GM19468 (cell line): ENCODE measurements around the gene AHSA1.

Source experiments
- ATAC-seq: cut with Tn5 transposase; IDR thresholded peaks from one replicate; pipeline ENCODE4 v1.9.1; 2021; ENCODE audit warnings: mild to moderate bottlenecking, moderate library complexity, moderate number of reproducible peaks; ENCODE audit not compliant: unreplicated experiment; ENCODE audit errors: extremely low read depth

AHSA1 gene

GRCh38 chr14:77505031-77505430 is 47.1 kb downstream of the AHSA1 start:
- ATAC-seq: no peak

GRCh38 chr14:77507762-77508161 is 49.9 kb downstream of the AHSA1 start:
- no peak for ATAC-seq

- no peak for ATAC-seq
These were observed 50.4 kb downstream of the AHSA1 start for GRCh38 chr14:77508249-77508648.

GRCh38 chr14:77508876-77509275 is 51.0 kb downstream of the AHSA1 start:
- ATAC-seq: no peak

GRCh38 chr14:77509366-77509765 is 51.5 kb downstream of the AHSA1 start:
- ATAC-seq: no peak

- ATAC-seq: no peak
These were observed 53.7 kb downstream of the AHSA1 start for GRCh38 chr14:77511486-77512162.

GRCh38 chr14:77516126-77516525 is 58.2 kb downstream of the AHSA1 start:
- no peak for ATAC-seq
